ENCODE measurements around the gene PRRX2. TPM values are rescaled to one million over a fixed set of nuclear protein-coding genes. Genes with fewer than 3 reads are reported as not detected.
A peak's percentile ranks its signal among the peaks of the same experiment; 100 is the strongest.

Gene PRRX2
- total and polyA plus RNA-seq, 9 of the 15 experiments (the other 6 are each of a cell fraction or from before 2014, with no cell fraction given): 0.21 TPM; not detected in 8

DNA sequence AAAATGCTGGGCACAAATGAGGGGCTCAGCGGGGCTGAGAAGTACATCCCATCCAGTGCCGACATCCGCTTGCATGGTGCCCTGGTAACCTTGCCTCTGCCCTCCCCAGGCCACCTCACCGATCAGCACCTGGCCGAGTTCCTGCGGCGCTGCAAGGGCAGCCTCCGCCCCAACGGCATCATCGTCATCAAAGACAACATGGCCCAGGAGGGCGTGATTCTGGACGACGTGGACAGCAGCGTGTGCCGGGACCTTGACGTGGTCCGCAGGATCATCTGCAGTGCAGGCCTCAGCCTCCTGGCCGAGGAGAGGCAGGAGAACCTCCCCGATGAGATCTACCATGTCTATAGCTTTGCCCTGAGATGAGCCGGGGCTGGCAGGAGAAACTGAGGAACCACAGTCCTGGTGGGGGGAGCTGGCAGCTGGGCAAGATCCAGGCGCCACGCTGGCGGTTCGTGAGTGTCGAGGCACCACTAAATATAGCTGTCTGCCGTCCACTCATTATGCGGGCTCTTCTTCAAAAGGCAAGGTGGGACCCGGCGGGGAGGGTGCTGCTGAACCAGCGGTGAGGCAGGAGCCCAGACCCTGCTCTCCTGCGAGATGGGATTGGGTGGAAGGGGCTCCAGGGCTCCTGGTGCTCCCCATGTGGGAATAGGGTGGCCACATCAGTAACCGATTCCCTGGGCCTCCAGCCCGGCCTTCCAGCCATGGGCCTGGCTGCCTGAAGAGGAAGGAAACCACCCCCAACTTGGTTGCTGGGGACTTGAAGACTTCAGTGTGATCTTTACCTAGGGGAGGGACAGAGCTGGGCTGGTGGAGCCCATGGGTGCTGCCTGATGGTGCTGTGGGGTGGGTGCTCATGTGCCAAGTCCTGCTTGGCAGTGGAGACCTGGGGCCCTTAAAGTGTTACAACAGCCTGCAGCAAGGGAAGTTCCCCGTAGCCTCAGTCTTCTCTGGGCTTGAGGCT is 30.1 kb upstream of the PRRX2 start:
- DNase-seq (ENCODE audit: extremely low read depth in 1 of 4, low spot score in 3 of 4) (no peak), FAIRE-seq (no peak), ATAC-seq (no peak; the same call in 2 of the 3 replicates)
- ChIA-PET POLR2A (interaction anchor here (0.6 to 1.7 kb wide), 4 partner anchors 15 to 496 kb away, joined by 3 to 6 read pairs (median 4); no protein-coding TSS in a partner anchor), CTCF (ENCODE audit: low intra/inter-chr PET ratio) (no interaction called here)
- intact Hi-C loops (cut with micrococcal nuclease): no loop called here
- Histone ChIP-seq H3K27me3 (ENCODE audit: control insufficient read depth in 2 of 2, insufficient read depth in 2 of 2, low read length in 2 of 2) (no peaks in the 10 kb centered on the region), H3K27ac (ENCODE audit: extremely low read depth, low read depth, low read length) (no peak overlapping the region), H3K4me3 (no peak overlapping the region), H3K36me3 (ENCODE audit: control insufficient read depth, insufficient read depth, low read length) (peaks cover 91% of the 10 kb centered on the region; the same call in 2 of the 3 replicates), H3K9ac (ENCODE audit: insufficient read depth in 1 of 2, low read depth in 2 of 2, low read length in 2 of 2) (peak overlapping the region in 1 of 2 experiments; percentile 61; a peak in 1 of 4 replicates), H3K9me1 (ENCODE audit: control insufficient read depth, insufficient read depth, low read length) (no peaks in the 10 kb centered on the region), H3K79me2 (ENCODE audit: control insufficient read depth, insufficient read depth, low read length) (peaks cover 29% of the 10 kb centered on the region), H3K4me2 (ENCODE audit: insufficient read depth, low read length) (no peak overlapping the region), H3K4me1 (replicated peaks in 1 of 2; ENCODE audit: control insufficient read depth in 2 of 2, insufficient read depth in 2 of 2, low read length in 2 of 2) (peaks cover 4 to 33% of the 10 kb centered on the region in 2 experiments; a peak in 4 of 5 replicates), H2AFZ (ENCODE audit: low read depth, low read length) (no peak overlapping the region), H3K9me3 (replicated peaks; ENCODE audit: control insufficient read depth, insufficient read depth, low read depth, low read length) (no peaks in the 10 kb centered on the region), H4K20me1 (replicated peaks; ENCODE audit: control insufficient read depth, insufficient read depth, low read length) (peaks cover 35% of the 10 kb centered on the region)
- WGBS (ENCODE audit: insufficient coverage, low coverage, missing lambda C conversion rate): 93% methylated on average over 29 of the region's 34 CpGs
- in situ Hi-C loops (cut with MboI): no loop called here
- BruUV-seq (replicated peaks): no TSS peak
- TF ChIP-seq POLR2A (conservative IDR thresholded peaks at IDR 0.05) (peak; percentile 21; the same call in 1 of the 2 replicates), ZNF79 (CRISPR knock-in tag; IDR thresholded peaks at IDR 0.05; ENCODE audit: low read depth) (no peak), U2AF1 (optimal IDR thresholded peaks at IDR 0.05; ENCODE audit: low read depth, low read length) (no peak), HNRNPUL1 (IDR thresholded peaks at IDR 0.05; ENCODE audit: low read length) (no peak), SUPT5H (IDR thresholded peaks at IDR 0.05) (0 out of 2 replicates have a peak, but pooled peaks have one; percentile 24), RBM22 (IDR thresholded peaks at IDR 0.05; ENCODE audit: low read depth, low read length, poor library complexity, severe bottlenecking) (peak; percentile 55), CUX1 (CRISPR knock-in tag; IDR thresholded peaks at IDR 0.05) (no peak)
- TF ChIP-seq, protein P1, sequence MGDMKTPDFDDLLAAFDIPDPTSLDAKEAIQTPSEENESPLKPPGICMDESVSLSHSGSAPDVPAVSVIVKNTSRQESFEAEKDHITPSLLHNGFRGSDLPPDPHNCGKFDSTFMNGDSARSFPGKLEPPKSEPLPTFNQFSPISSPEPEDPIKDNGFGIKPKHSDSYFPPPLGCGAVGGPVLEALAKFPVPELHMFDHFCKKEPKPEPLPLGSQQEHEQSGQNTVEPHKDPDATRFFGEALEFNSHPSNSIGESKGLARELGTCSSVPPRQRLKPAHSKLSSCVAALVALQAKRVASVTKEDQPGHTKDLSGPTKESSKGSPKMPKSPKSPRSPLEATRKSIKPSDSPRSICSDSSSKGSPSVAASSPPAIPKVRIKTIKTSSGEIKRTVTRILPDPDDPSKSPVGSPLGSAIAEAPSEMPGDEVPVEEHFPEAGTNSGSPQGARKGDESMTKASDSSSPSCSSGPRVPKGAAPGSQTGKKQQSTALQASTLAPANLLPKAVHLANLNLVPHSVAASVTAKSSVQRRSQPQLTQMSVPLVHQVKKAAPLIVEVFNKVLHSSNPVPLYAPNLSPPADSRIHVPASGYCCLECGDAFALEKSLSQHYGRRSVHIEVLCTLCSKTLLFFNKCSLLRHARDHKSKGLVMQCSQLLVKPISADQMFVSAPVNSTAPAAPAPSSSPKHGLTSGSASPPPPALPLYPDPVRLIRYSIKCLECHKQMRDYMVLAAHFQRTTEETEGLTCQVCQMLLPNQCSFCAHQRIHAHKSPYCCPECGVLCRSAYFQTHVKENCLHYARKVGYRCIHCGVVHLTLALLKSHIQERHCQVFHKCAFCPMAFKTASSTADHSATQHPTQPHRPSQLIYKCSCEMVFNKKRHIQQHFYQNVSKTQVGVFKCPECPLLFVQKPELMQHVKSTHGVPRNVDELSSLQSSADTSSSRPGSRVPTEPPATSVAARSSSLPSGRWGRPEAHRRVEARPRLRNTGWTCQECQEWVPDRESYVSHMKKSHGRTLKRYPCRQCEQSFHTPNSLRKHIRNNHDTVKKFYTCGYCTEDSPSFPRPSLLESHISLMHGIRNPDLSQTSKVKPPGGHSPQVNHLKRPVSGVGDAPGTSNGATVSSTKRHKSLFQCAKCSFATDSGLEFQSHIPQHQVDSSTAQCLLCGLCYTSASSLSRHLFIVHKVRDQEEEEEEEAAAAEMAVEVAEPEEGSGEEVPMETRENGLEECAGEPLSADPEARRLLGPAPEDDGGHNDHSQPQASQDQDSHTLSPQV (IDR thresholded peaks at IDR 0.05): no peak
- TF ChIP-seq, protein P2, sequence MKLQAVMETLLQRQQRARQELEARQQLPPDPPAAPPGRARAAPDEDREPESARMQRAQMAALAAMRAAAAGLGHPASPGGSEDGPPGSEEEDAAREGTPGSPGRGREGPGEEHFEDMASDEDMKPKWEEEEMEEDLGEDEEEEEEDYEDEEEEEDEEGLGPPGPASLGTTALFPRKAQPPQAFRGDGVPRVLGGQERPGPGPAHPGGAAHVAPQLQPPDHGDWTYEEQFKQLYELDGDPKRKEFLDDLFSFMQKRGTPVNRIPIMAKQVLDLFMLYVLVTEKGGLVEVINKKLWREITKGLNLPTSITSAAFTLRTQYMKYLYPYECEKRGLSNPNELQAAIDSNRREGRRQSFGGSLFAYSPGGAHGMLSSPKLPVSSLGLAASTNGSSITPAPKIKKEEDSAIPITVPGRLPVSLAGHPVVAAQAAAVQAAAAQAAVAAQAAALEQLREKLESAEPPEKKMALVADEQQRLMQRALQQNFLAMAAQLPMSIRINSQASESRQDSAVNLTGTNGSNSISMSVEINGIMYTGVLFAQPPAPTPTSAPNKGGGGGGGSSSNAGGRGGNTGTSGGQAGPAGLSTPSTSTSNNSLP (IDR thresholded peaks at IDR 0.05; ENCODE audit: borderline replicate concordance, low read depth, low read length): no peak

Data from K562 (cell line).